ENCODE measurements around the gene PARP11.

The PARP11 gene

DNA sequence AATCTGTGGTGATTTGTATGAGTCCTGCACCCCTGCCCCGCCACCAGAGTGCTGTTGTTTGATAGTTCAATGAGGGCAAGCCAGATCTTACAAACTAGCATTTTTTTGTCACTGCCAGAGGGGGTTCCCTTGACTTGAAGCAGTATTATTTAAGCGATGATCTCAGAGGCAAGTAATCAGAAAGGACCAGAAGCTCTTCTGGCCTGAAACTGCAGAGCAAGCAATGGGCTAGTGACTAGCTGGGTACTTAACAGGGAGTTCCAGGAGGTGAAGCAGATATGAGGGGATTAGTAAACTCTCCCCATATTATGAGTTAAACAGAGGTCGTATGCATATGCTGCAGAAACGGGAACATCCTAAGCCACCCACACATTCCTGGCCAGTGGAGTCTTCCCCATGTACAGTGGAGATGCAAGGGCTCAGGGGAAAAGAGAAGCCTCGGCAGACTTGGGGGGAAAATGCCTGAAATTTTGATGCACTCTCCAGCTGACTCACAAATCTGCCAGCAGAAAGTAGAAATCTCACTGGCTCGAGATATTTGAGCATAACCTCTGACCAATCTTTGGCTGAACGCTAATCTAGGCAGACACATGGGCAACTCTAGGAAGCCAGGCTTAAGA is 112.0 kb downstream of the PARP11 start:
- no peak for DNase-seq

DNA sequence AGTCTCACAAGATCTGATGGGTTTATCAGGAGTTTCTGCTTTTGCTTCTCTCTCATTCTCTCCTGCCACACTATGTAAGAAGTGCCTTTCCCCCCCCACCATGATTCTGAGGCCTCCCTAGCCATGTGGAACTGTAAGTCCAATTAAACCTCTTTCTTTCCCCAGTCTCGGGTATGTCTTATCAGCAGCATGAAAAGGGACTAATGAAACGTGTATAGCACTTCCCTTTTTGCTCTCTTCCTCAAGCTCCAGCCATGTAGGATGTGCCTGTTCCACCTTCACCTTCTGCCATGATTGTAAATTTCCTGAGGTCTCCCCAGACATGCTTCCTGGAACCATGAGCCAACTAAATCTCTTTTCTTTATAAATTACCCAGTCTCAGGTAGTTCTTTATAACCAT is 113.3 kb downstream of the PARP11 start:
- no peak for DNase-seq
